ENCODE results near the gene IREB2. TPM values are rescaled to one million over a fixed set of nuclear protein-coding genes. Genes with fewer than 3 reads are reported as not detected.

Gene IREB2
- 31.9 to 44.9 TPM (median 40.6 TPM) in 5 replicates for total RNA-seq (2022; extraction: Qiagen RNA extraction)

GRCh38 chr15:78437762-78438618, at the start of gene IREB2:
TSS of gene IREB2 (plus strand) at chr15:78438216. CDS start at chr15:78438338, 122 bp downstream.

GRCh38 chr15:78506971-78507830, 69.2 kb downstream of the IREB2 start, which contains the start of gene HYKK:
TSS of gene HYKK (plus strand) at chr15:78507577. CDS start at chr15:78513089, 5,512 bp downstream.

GRCh38 chr15:78540141-78540870, 102.3 kb downstream of the IREB2 start, which contains the start of gene PSMA4:
TSS of gene PSMA4 (plus strand) at chr15:78540444. CDS start at chr15:78541928, 1,484 bp downstream.

Other genes with a start within 250 kb of the IREB2 start
- gene ACSBG1, start 203.7 kb upstream of the IREB2 start, total RNA-seq (2022; extraction: Qiagen RNA extraction), result 0.10 to 0.48 TPM (median 0.26 TPM) in 5 replicates
- 0.06 to 0.11 TPM (median 0.10 TPM) in 3 of 5 replicates, not detected in the others for gene DNAJA4, start 173.7 kb upstream of the IREB2 start, total RNA-seq (2022; extraction: Qiagen RNA extraction)
- 79.3 to 124 TPM (median 84.3 TPM) in 5 replicates for gene SKIC8, start 138.6 kb upstream of the IREB2 start, total RNA-seq (2022; extraction: Qiagen RNA extraction)
- gene CRABP1, start 97.9 kb upstream of the IREB2 start, total RNA-seq (2022; extraction: Qiagen RNA extraction), result 0.98 to 2.4 TPM (median 1.8 TPM) in 5 replicates
- 5.8 to 8.9 TPM (median 6.3 TPM) in 5 replicates for gene HYKK, start 69.4 kb downstream of the IREB2 start, total RNA-seq (2022; extraction: Qiagen RNA extraction)
- gene PSMA4, start 102.2 kb downstream of the IREB2 start, total RNA-seq (2022; extraction: Qiagen RNA extraction), result 344 to 481 TPM (median 370 TPM) in 5 replicates
- 29.1 to 30.2 TPM (median 29.3 TPM) in 5 replicates for gene CHRNA5, start 127.3 kb downstream of the IREB2 start, total RNA-seq (2022; extraction: Qiagen RNA extraction)
- gene CHRNA3, start 182.8 kb downstream of the IREB2 start, total RNA-seq (2022; extraction: Qiagen RNA extraction), result 0.30 to 0.71 TPM (median 0.33 TPM) in 5 replicates
- gene CHRNB4, start 203.0 kb downstream of the IREB2 start, total RNA-seq (2022; extraction: Qiagen RNA extraction), result 0.53 to 1.5 TPM (median 0.77 TPM) in 5 replicates

Measured in A549 treated with AZD2906 at 1 μM for 4 hours (cell line).